Esophagus squamous epithelium (tissue), 4 donors: ENCODE measurements around the gene WNT16.
"Not testable (repeated sequence)": the region's sequence is repeated elsewhere in the genome, so short reads cannot be mapped to it uniquely, and the experiment has no call there.

Experiments
- POLR2A ChIP-seq, 4 donors: fragments of 450-650 bp; IDR thresholded peaks; one replicate each; pipeline ENCODE4 v1.6.1; 2017; ENCODE audit warnings: antibody characterized with exemption in 4 of 4, mild to moderate bottlenecking in 4 of 4, moderate library complexity in 3 of 4
- TF ChIP-seq, protein P1 (sequence below), 6 experiments: fragments of 450-650 bp in 4 of 6; fragments of 200-600 bp in 2 of 6; sonication (generic) in 2 of 6; IDR thresholded peaks; one replicate each; pipeline ENCODE4 v1.5.1; 2016 to 2019; ENCODE audit warnings: antibody characterized with exemption in 6 of 6, mild to moderate bottlenecking in 4 of 6, moderate library complexity in 4 of 6

DNA sequence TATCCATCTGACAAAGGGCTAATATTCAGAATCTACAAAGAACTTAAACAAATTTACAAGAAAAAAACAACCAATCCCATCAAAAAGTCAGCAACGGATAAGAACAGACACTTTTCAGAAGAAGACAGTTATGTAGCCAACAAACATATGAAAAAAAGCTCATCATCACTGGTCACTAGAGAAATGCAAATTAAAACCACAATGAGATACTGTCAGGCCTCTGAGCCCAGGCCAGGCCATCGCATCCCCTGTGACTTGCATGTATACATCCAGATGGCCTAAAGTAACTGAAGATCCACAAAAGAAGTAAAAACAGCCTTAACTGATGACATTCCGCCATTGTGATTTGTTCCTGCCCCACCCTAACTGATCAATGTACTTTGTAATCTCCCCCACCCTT lies 13.6 kb upstream of the WNT16 start:
- TF ChIP-seq, protein P1, sequence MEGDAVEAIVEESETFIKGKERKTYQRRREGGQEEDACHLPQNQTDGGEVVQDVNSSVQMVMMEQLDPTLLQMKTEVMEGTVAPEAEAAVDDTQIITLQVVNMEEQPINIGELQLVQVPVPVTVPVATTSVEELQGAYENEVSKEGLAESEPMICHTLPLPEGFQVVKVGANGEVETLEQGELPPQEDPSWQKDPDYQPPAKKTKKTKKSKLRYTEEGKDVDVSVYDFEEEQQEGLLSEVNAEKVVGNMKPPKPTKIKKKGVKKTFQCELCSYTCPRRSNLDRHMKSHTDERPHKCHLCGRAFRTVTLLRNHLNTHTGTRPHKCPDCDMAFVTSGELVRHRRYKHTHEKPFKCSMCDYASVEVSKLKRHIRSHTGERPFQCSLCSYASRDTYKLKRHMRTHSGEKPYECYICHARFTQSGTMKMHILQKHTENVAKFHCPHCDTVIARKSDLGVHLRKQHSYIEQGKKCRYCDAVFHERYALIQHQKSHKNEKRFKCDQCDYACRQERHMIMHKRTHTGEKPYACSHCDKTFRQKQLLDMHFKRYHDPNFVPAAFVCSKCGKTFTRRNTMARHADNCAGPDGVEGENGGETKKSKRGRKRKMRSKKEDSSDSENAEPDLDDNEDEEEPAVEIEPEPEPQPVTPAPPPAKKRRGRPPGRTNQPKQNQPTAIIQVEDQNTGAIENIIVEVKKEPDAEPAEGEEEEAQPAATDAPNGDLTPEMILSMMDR (IDR thresholded peaks at IDR 0.05) = not testable (repeated sequence)
- not testable (repeated sequence) for TF ChIP-seq POLR2A (IDR thresholded peaks at IDR 0.05)
